Measurements from ENCODE around the gene BBS12. TPM values are rescaled to one million over a fixed set of nuclear protein-coding genes. Genes with fewer than 3 reads are reported as not detected.
"Not testable (repeated sequence)": the region's sequence is repeated elsewhere in the genome, so short reads cannot be mapped to it uniquely, and the experiment has no call there.

Gene BBS12
- polyA plus RNA-seq, 1 donor = 7.8 TPM

GRCh38 chr4:122777846-122778673 is 45.6 kb downstream of the BBS12 start:
- 100% methylated on average over 2 of the region's 7 CpGs for WGBS (ENCODE audit: insufficient coverage, low lambda C conversion rate)

GRCh38 chr4:122781486-122781885 is 49.0 kb downstream of the BBS12 start:
- Histone ChIP-seq H3K27me3 (ENCODE audit: control insufficient read depth, insufficient read depth, low read length) (no peaks in the 10 kb centered on the region), H3K9me3 (ENCODE audit: control insufficient read depth, low read depth, low read length) (no peaks in the 10 kb centered on the region), H3K4me1 (ENCODE audit: control insufficient read depth, insufficient read depth, low read length) (no peaks in the 10 kb centered on the region), H3K36me3 (ENCODE audit: control insufficient read depth, insufficient read depth, low read length) (no peaks in the 10 kb centered on the region), H3K27ac (ENCODE audit: low read length) (no peak overlapping the region), H3K4me3 (ENCODE audit: low read length) (no peak overlapping the region)
- no peak for DNase-seq
- WGBS (ENCODE audit: insufficient coverage, low lambda C conversion rate) = 71% methylated on average over 1 of the region's 2 CpGs

More at GRCh38 chr4:122777846-122778673, 45.6 kb downstream of the BBS12 start:
- no peaks in the 10 kb centered on the region for H3K9me3 ChIP-seq (ENCODE audit: control insufficient read depth, low read depth, low read length)
- no peaks in the 10 kb centered on the region for H3K36me3 ChIP-seq (ENCODE audit: control insufficient read depth, insufficient read depth, low read length)
- H3K4me3 ChIP-seq (ENCODE audit: low read length) = no peak overlapping the region
- no peak for DNase-seq
- H3K27me3 ChIP-seq (ENCODE audit: control insufficient read depth, insufficient read depth, low read length) = no peaks in the 10 kb centered on the region
- H3K4me1 ChIP-seq (ENCODE audit: control insufficient read depth, insufficient read depth, low read length) = no peaks in the 10 kb centered on the region
- no peak overlapping the region for H3K27ac ChIP-seq (ENCODE audit: low read length)

GRCh38 chr4:122783301-122784215 is 51.1 kb downstream of the BBS12 start:
- H3K4me3 ChIP-seq (ENCODE audit: low read length) = no peak overlapping the region
- H3K9me3 ChIP-seq (ENCODE audit: control insufficient read depth, low read depth, low read length) = no peaks in the 10 kb centered on the region
- no peak overlapping the region for H3K27ac ChIP-seq (ENCODE audit: low read length)
- H3K4me1 ChIP-seq (ENCODE audit: control insufficient read depth, insufficient read depth, low read length) = no peaks in the 10 kb centered on the region
- H3K27me3 ChIP-seq (ENCODE audit: control insufficient read depth, insufficient read depth, low read length) = no peaks in the 10 kb centered on the region
- no peaks in the 10 kb centered on the region for H3K36me3 ChIP-seq (ENCODE audit: control insufficient read depth, insufficient read depth, low read length)
- WGBS (ENCODE audit: insufficient coverage, low lambda C conversion rate) = no CpG with 5 or more reads among the region's 6 CpGs
- DNase-seq = no peak

GRCh38 chr4:122784261-122784660 is 51.8 kb downstream of the BBS12 start:
- no peaks in the 10 kb centered on the region for H3K4me1 ChIP-seq (ENCODE audit: control insufficient read depth, insufficient read depth, low read length)
- no peak overlapping the region for H3K27ac ChIP-seq (ENCODE audit: low read length)
- no CpG with 5 or more reads among the region's 1 CpG for WGBS (ENCODE audit: insufficient coverage, low lambda C conversion rate)
- no peak for DNase-seq
- H3K27me3 ChIP-seq (ENCODE audit: control insufficient read depth, insufficient read depth, low read length) = no peaks in the 10 kb centered on the region
- no peaks in the 10 kb centered on the region for H3K9me3 ChIP-seq (ENCODE audit: control insufficient read depth, low read depth, low read length)
- H3K4me3 ChIP-seq (ENCODE audit: low read length) = no peak overlapping the region
- no peaks in the 10 kb centered on the region for H3K36me3 ChIP-seq (ENCODE audit: control insufficient read depth, insufficient read depth, low read length)

GRCh38 chr4:122785099-122785498 is 52.6 kb downstream of the BBS12 start:
- no peaks in the 10 kb centered on the region for H3K36me3 ChIP-seq (ENCODE audit: control insufficient read depth, insufficient read depth, low read length)
- H3K4me1 ChIP-seq (ENCODE audit: control insufficient read depth, insufficient read depth, low read length) = no peaks in the 10 kb centered on the region
- no peak for DNase-seq
- H3K27me3 ChIP-seq (ENCODE audit: control insufficient read depth, insufficient read depth, low read length) = no peaks in the 10 kb centered on the region
- WGBS (ENCODE audit: insufficient coverage, low lambda C conversion rate) = no CpG with 5 or more reads among the region's 2 CpGs
- no peak overlapping the region for H3K27ac ChIP-seq (ENCODE audit: low read length)
- no peak overlapping the region for H3K4me3 ChIP-seq (ENCODE audit: low read length)
- H3K9me3 ChIP-seq (ENCODE audit: control insufficient read depth, low read depth, low read length) = no peaks in the 10 kb centered on the region

- not testable (repeated sequence) for H3K27ac ChIP-seq (ENCODE audit: low read length); DNase-seq
These were observed 53.8 kb downstream of the BBS12 start for GRCh38 chr4:122786296-122786695.

GRCh38 chr4:122786920-122787319 is 54.4 kb downstream of the BBS12 start:
- H3K27ac ChIP-seq (ENCODE audit: low read length); H3K9me3 ChIP-seq (ENCODE audit: control insufficient read depth, low read depth, low read length); DNase-seq; H3K27me3 ChIP-seq (ENCODE audit: control insufficient read depth, insufficient read depth, low read length); H3K36me3 ChIP-seq (ENCODE audit: control insufficient read depth, insufficient read depth, low read length); H3K4me1 ChIP-seq (ENCODE audit: control insufficient read depth, insufficient read depth, low read length); H3K4me3 ChIP-seq (ENCODE audit: low read length): not testable (repeated sequence)
- no CpG with 5 or more reads among the region's 1 CpG for WGBS (ENCODE audit: insufficient coverage, low lambda C conversion rate)

More at GRCh38 chr4:122786296-122786695, 53.8 kb downstream of the BBS12 start:
- not testable (repeated sequence) for H3K36me3 ChIP-seq (ENCODE audit: control insufficient read depth, insufficient read depth, low read length); H3K4me3 ChIP-seq (ENCODE audit: low read length); H3K4me1 ChIP-seq (ENCODE audit: control insufficient read depth, insufficient read depth, low read length); H3K9me3 ChIP-seq (ENCODE audit: control insufficient read depth, low read depth, low read length); H3K27me3 ChIP-seq (ENCODE audit: control insufficient read depth, insufficient read depth, low read length)
- no CpG with 5 or more reads among the region's 4 CpGs for WGBS (ENCODE audit: insufficient coverage, low lambda C conversion rate)

- no peak for DNase-seq
- WGBS (ENCODE audit: insufficient coverage, low lambda C conversion rate) = no CpG with 5 or more reads among the region's 1 CpG
- no peaks in the 10 kb centered on the region for H3K9me3 ChIP-seq (ENCODE audit: control insufficient read depth, low read depth, low read length)
- no peaks in the 10 kb centered on the region for H3K36me3 ChIP-seq (ENCODE audit: control insufficient read depth, insufficient read depth, low read length)
- H3K4me3 ChIP-seq (ENCODE audit: low read length) = no peak overlapping the region
- H3K4me1 ChIP-seq (ENCODE audit: control insufficient read depth, insufficient read depth, low read length) = no peaks in the 10 kb centered on the region
- no peak overlapping the region for H3K27ac ChIP-seq (ENCODE audit: low read length)
- H3K27me3 ChIP-seq (ENCODE audit: control insufficient read depth, insufficient read depth, low read length) = no peaks in the 10 kb centered on the region
These were observed 55.4 kb downstream of the BBS12 start for GRCh38 chr4:122787940-122788339.

- Histone ChIP-seq H3K27me3 (ENCODE audit: control insufficient read depth, insufficient read depth, low read length) (no peaks in the 10 kb centered on the region), H3K4me3 (ENCODE audit: low read length) (no peak overlapping the region), H3K36me3 (ENCODE audit: control insufficient read depth, insufficient read depth, low read length) (no peaks in the 10 kb centered on the region), H3K4me1 (ENCODE audit: control insufficient read depth, insufficient read depth, low read length) (no peaks in the 10 kb centered on the region), H3K27ac (ENCODE audit: low read length) (no peak overlapping the region), H3K9me3 (ENCODE audit: control insufficient read depth, low read depth, low read length) (no peaks in the 10 kb centered on the region)
- WGBS (ENCODE audit: insufficient coverage, low lambda C conversion rate) = 81% methylated on average over 2 of the region's 4 CpGs
- no peak for DNase-seq
These were observed 56.4 kb downstream of the BBS12 start for GRCh38 chr4:122788935-122789334.

- H3K36me3 ChIP-seq (ENCODE audit: control insufficient read depth, insufficient read depth, low read length) = no peaks in the 10 kb centered on the region
- no peaks in the 10 kb centered on the region for H3K9me3 ChIP-seq (ENCODE audit: control insufficient read depth, low read depth, low read length)
- H3K4me3 ChIP-seq (ENCODE audit: low read length) = no peak overlapping the region
- no peak overlapping the region for H3K27ac ChIP-seq (ENCODE audit: low read length)
- DNase-seq = no peak
- no peaks in the 10 kb centered on the region for H3K4me1 ChIP-seq (ENCODE audit: control insufficient read depth, insufficient read depth, low read length)
- H3K27me3 ChIP-seq (ENCODE audit: control insufficient read depth, insufficient read depth, low read length) = no peaks in the 10 kb centered on the region
These were observed 61.3 kb downstream of the BBS12 start for GRCh38 chr4:122793811-122794210.

All from large intestine (tissue), 3 donors.